GM19395 (cell line): ENCODE measurements around the gene CHD2.

Source experiments
- ATAC-seq: cut with Tn5 transposase; IDR thresholded peaks from one replicate; pipeline ENCODE4 v1.9.1; 2021; ENCODE audit warnings: mild to moderate bottlenecking, moderate library complexity; ENCODE audit not compliant: unreplicated experiment

The CHD2 gene

GRCh38 chr15:92928225-92928750 is 28.2 kb downstream of the CHD2 start:
- no peak for ATAC-seq

GRCh38 chr15:92929002-92929401 is 28.9 kb downstream of the CHD2 start:
- no peak for ATAC-seq

- no peak for ATAC-seq
These were observed 30.0 kb downstream of the CHD2 start for GRCh38 chr15:92930054-92930621.

GRCh38 chr15:92930776-92931175 is 30.7 kb downstream of the CHD2 start:
- no peak for ATAC-seq

GRCh38 chr15:92932946-92933649 is 33.0 kb downstream of the CHD2 start:
- no peak for ATAC-seq

GRCh38 chr15:92933831-92934230 is 33.7 kb downstream of the CHD2 start:
- ATAC-seq, result no peak

- ATAC-seq, result no peak
These were observed 34.6 kb downstream of the CHD2 start for GRCh38 chr15:92934716-92935115.

GRCh38 chr15:92936138-92936537 is 36.0 kb downstream of the CHD2 start:
- ATAC-seq, result no peak

GRCh38 chr15:92936693-92937092 is 36.6 kb downstream of the CHD2 start:
- no peak for ATAC-seq

- ATAC-seq, result no peak
These were observed 37.8 kb downstream of the CHD2 start for GRCh38 chr15:92937901-92938300.

GRCh38 chr15:92938387-92938786 is 38.3 kb downstream of the CHD2 start:
- ATAC-seq, result no peak

- no peak for ATAC-seq
These were observed 41.5 kb downstream of the CHD2 start for GRCh38 chr15:92941668-92942067.

- ATAC-seq, result no peak
These were observed 42.6 kb downstream of the CHD2 start for GRCh38 chr15:92942706-92943105.

GRCh38 chr15:92943581-92943980 is 43.5 kb downstream of the CHD2 start:
- no peak for ATAC-seq

- ATAC-seq, result no peak
These were observed 44.9 kb downstream of the CHD2 start for GRCh38 chr15:92944946-92945521.

- no peak for ATAC-seq
These were observed 47.1 kb downstream of the CHD2 start for GRCh38 chr15:92947071-92947730.

- ATAC-seq, result no peak
These were observed 49.6 kb downstream of the CHD2 start for GRCh38 chr15:92949604-92950249.

GRCh38 chr15:92951800-92952457 is 51.8 kb downstream of the CHD2 start:
- no peak for ATAC-seq

GRCh38 chr15:92952458-92952850 is 52.3 kb downstream of the CHD2 start:
- ATAC-seq, result no peak

GRCh38 chr15:92953566-92953965 is 53.4 kb downstream of the CHD2 start:
- ATAC-seq, result no peak

- no peak for ATAC-seq
These were observed 53.9 kb downstream of the CHD2 start for GRCh38 chr15:92954002-92954401.
